CD4-positive, alpha-beta T cell treated with Interleukin-2 at 100 ng/mL for 4 hours (primary cell): ENCODE results near the gene SPANXN1.
"Not testable (repeated sequence)": the region's sequence is repeated elsewhere in the genome, so short reads cannot be mapped to it uniquely, and the experiment has no call there.

Experiments used
- DNase-seq: peaks from one replicate; pipeline ENCODE4 v3.0.0-alpha.2; 2020; ENCODE audit warnings: low spot score

SPANXN1 gene, protein sequence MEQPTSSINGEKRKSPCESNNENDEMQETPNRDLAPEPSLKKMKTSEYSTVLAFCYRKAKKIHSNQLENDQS

DNA sequence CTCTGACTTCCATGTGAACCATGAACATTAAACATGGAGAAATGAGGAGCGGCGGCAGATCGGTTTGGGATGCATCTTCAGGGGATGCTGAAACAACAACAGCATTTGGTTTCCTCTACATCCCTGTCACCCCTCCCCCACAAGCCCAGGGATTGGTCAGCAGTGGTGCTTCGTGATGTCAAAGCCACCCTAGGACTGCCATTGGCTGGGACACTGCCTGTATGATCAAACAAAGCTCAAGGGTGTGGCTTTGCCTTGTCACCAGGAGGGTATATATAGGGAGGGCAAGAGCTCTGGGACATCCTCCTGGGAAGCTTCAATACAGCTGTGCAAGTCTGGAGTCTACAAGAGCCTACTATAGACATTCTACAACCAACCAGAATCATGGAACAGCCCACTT lies at the start of gene SPANXN1:
Gene SPANXN1 (plus strand): TSS at position 301 of the 400 bp plus-strand sequence. CDS start 84 bp downstream, at position 385.
- DNase-seq = not testable (repeated sequence)

GRCh38 chrX:145199078-145199477 lies 48.2 kb upstream of the SPANXN1 start:
- no peak for DNase-seq

DNA sequence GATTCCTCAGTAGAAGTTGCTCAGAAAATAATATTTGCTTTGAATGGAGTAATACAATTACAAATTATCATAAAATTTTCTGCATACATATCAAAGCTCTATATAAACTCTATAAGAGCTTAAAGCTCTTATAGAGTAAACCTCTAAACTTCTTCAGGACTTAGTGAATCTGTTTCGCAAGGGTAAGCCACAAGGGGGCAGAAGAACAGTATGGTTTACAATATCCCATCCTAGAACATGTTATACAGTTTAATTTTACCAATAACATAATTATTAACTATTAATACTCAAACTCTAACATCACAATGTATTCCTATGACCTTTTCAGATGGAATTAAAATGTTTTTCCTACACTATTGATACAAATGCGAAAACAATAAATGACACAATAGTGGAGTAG lies 33.8 kb upstream of the SPANXN1 start:
- DNase-seq = no peak

- no peak for DNase-seq
Measured at GRCh38 chrX:145292218-145292617, 44.9 kb downstream of the SPANXN1 start.
